Left lung (tissue), 10 donors: ENCODE measurements around the gene SEC24D. TPM values are rescaled to one million over a fixed set of nuclear protein-coding genes. Genes with fewer than 3 reads are reported as not detected.
A peak's percentile ranks its signal among the peaks of the same experiment; 100 is the strongest.

Source experiments
- ATAC-seq: fragments of 200-7000 bp; cut with Tn5 transposase; one replicate; pipeline ENCODE4 v1.9.1; 2020; ENCODE audit warnings: moderate library complexity
- DNase-seq, 4 donors: peaks; one replicate each; pipeline ENCODE4 v3.0.0-alpha.2; 2013 to 2020
- H3K27ac ChIP-seq, 2 donors: fragments of 200-600 bp; sonication (generic) in 1 of 2; one replicate each; pipeline versions ENCODE4 v1.5.0 to v1.8.0; 2020 to 2021
- H3K27me3 ChIP-seq, 2 donors: fragments of 200-600 bp; sonication (generic) in 1 of 2; one replicate each; pipeline versions ENCODE4 v1.5.0 to v1.8.0; 2020 to 2021
- H3K36me3 ChIP-seq, 2 donors: fragments of 200-600 bp; sonication (generic) in 1 of 2; one replicate each; pipeline versions ENCODE4 v1.5.0 to v1.8.0; 2020 to 2021
- H3K4me1 ChIP-seq, 2 donors: fragments of 200-600 bp; one replicate each; pipeline ENCODE4 v1.8.0; 2021
- H3K4me3 ChIP-seq, 2 donors: fragments of 200-600 bp; sonication (generic) in 1 of 2; one replicate each; pipeline versions ENCODE4 v1.5.0 to v1.8.0; 2020 to 2021; ENCODE audit warnings: mild to moderate bottlenecking in 1 of 2
- H3K9me3 ChIP-seq, 2 donors: fragments of 200-600 bp; sonication (generic) in 1 of 2; one replicate each; pipeline versions ENCODE4 v1.5.0 to v1.8.0; 2020 to 2021
- intact Hi-C, 2 donors: fragments of 100-400 bp; cut with DNase I; formaldehyde crosslinking; loops; one replicate each; pipeline versions ENCODE4 v1.11.2 to v1.14.2; 2022
- polyA plus RNA-seq, 6 donors: library from polyadenylated mRNA; unstranded; fragments of 120-200 nt; gene quantifications; one replicate each; pipeline ENCODE4 v1.2.1, GENCODE V29; 2013; ENCODE audit not compliant: insufficient read length in 6 of 6
- total RNA-seq, 2 donors: library from RNA; stranded (reverse); fragmentation: NEBNext Ultra II Directional; extraction: Animal tissue kit (Norgen Biotek cat#: 25700); gene quantifications; one replicate each; pipeline ENCODE4 v1.2.1, GENCODE V29; 2021
- TF ChIP-seq, protein P1 (sequence below), 2 donors: fragments of 200-600 bp; sonication (generic) in 1 of 2; IDR thresholded peaks; one replicate each; pipeline versions ENCODE4 v1.5.0 to v1.8.0; 2021; ENCODE audit warnings: antibody characterized with exemption in 2 of 2
- donor health status: DM: no; HTN: yes; CAD: no.
- donor health status: DM: no; HTN: no; CAD: no.

SEC24D gene
- total and polyA plus RNA-seq, 8 donors: 40.7 to 99.4 (median 50.4) TPM

DNA sequence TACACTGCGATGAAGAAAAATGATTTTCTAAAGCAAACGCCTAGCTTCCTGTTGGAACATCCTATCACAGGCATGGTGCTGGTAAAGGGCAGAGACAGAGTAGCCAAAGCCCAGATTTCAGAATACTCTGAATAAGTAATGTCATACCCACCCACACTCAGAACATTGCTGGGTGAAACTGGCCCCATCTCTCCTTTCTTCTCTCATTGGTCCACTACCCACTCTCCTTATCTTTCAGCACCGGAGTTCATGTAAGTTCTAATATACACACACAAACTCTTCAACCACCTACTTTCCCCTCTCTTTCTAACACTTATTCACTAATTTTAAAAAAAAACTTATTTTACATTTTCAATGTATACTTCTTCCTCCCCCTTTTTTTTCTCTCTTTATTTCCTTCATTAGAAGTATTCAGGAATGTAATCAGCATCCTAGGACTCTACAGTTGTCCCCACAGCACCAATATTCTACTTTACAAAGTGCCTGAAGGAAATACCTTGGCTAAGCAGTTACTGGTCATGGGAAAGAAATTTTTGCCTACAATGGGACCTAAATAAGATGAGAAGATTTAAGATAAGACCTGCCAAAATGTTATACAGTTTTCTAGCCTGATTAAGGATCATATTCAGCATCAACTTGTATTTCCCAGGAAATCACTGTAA, 63.0 kb downstream of the SEC24D start:
- no peak overlapping the region for H3K4me3 ChIP-seq

GRCh38 chr4:118772081-118772766, 63.7 kb downstream of the SEC24D start:
- Histone ChIP-seq H3K27me3 (no peaks in the 10 kb centered on the region), H3K36me3 (peaks cover 0 to 25% of the 10 kb centered on the region in 2 donors), H3K27ac (no peak overlapping the region), H3K4me3 (no peak overlapping the region), H3K4me1 (peaks cover 12 to 14% of the 10 kb centered on the region in 2 donors), H3K9me3 (no peaks in the 10 kb centered on the region)
- DNase-seq: peak in 2 of 4 donors; percentile 35 to 53
- ATAC-seq: peak; percentile 86
- TF ChIP-seq, protein P1, sequence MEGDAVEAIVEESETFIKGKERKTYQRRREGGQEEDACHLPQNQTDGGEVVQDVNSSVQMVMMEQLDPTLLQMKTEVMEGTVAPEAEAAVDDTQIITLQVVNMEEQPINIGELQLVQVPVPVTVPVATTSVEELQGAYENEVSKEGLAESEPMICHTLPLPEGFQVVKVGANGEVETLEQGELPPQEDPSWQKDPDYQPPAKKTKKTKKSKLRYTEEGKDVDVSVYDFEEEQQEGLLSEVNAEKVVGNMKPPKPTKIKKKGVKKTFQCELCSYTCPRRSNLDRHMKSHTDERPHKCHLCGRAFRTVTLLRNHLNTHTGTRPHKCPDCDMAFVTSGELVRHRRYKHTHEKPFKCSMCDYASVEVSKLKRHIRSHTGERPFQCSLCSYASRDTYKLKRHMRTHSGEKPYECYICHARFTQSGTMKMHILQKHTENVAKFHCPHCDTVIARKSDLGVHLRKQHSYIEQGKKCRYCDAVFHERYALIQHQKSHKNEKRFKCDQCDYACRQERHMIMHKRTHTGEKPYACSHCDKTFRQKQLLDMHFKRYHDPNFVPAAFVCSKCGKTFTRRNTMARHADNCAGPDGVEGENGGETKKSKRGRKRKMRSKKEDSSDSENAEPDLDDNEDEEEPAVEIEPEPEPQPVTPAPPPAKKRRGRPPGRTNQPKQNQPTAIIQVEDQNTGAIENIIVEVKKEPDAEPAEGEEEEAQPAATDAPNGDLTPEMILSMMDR (IDR thresholded peaks at IDR 0.05): peak; percentile 37 to 48
- intact Hi-C loops: loop anchor here in 1 of 2 donors (5.0 kb wide), 1 partner anchor 120 kb away; no protein-coding TSS in a partner anchor

More for the DNA sequence above, 63.0 kb downstream of the SEC24D start:
- no peaks in the 10 kb centered on the region for H3K9me3 ChIP-seq
- TF ChIP-seq, protein P1 (IDR thresholded peaks at IDR 0.05): no peak
- peaks cover 12 to 14% of the 10 kb centered on the region in 2 donors for H3K4me1 ChIP-seq
- intact Hi-C loops: loop anchor here in 1 of 2 donors (5.0 kb wide), 1 partner anchor 119 kb away; no protein-coding TSS in a partner anchor
- H3K36me3 ChIP-seq: peaks cover 0 to 18% of the 10 kb centered on the region in 2 donors
- peak; percentile 44 for ATAC-seq
- peak overlapping the region; percentile 18 to 26 for H3K27ac ChIP-seq
- DNase-seq: no peak
- H3K27me3 ChIP-seq: no peaks in the 10 kb centered on the region

DNA sequence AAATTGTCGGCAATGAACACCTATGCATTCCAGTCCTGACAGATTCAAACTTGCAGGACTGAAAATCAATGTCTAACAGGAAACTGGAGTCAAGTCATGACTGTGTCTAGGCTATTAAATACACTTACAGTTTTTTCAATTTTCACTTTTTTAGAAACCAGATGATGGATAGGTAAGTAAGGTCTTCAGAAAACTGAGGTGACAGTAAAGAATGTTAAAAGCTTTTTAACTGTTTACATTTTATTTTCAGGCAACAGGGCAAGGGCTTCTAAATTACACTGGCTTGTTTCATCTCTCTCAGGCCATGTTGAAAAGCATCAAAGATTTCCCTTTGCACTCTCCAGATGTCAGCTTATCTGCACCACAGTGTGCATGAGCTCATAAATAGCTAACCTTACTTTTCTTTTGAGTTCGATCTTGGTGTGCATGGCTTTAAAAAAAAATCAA, 65.2 kb downstream of the SEC24D start:
- no peak overlapping the region for H3K4me3 ChIP-seq
- no peaks in the 10 kb centered on the region for H3K27me3 ChIP-seq
- TF ChIP-seq, protein P1 (IDR thresholded peaks at IDR 0.05): no peak
- H3K4me1 ChIP-seq: peaks cover 14 to 17% of the 10 kb centered on the region in 2 donors
- intact Hi-C loops: loop anchor here in 1 of 2 donors (5.0 kb wide), 1 partner anchor 122 kb away; no protein-coding TSS in a partner anchor
- peaks cover 0 to 39% of the 10 kb centered on the region in 2 donors for H3K36me3 ChIP-seq
- H3K9me3 ChIP-seq: no peaks in the 10 kb centered on the region
- ATAC-seq (no peak), DNase-seq (no peak)
- no peak overlapping the region for H3K27ac ChIP-seq

DNA sequence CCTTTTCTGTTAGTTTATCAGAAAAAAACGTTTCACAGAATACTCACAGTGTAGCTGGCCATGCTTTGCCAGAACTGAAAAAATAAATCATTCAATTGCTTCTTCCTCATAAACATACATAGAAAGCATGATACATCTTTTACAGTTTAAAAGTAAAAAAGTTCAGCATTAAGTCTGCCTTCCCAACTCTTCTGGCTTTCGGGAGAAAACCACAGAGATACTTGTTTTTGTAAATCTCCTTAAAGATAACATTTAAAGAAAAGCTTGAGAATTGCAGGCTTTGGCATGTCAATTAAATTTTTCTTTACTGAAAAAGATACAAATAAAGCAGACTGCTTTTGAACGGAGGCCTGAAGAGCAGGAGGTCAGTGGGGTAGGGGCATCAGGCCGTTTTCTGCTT, 66.8 kb downstream of the SEC24D start:
- Histone ChIP-seq H3K4me3 (no peak overlapping the region), H3K9me3 (no peaks in the 10 kb centered on the region), H3K27me3 (no peaks in the 10 kb centered on the region), H3K36me3 (peaks cover 0 to 51% of the 10 kb centered on the region in 2 donors), H3K4me1 (peaks cover 14 to 21% of the 10 kb centered on the region in 2 donors), H3K27ac (no peak overlapping the region)
- DNase-seq (no peak), ATAC-seq (no peak)
- TF ChIP-seq, protein P1 (IDR thresholded peaks at IDR 0.05): no peak
- intact Hi-C loops: no loop called here

- intact Hi-C loops: no loop called here
- DNase-seq (no peak), ATAC-seq (no peak)
- no peaks in the 10 kb centered on the region for H3K9me3 ChIP-seq
- H3K27me3 ChIP-seq: no peaks in the 10 kb centered on the region
- H3K27ac ChIP-seq: no peak overlapping the region
- H3K4me1 ChIP-seq: peaks cover 9 to 13% of the 10 kb centered on the region in 2 donors
- peaks cover 0 to 72% of the 10 kb centered on the region in 2 donors for H3K36me3 ChIP-seq
- TF ChIP-seq, protein P1 (IDR thresholded peaks at IDR 0.05): no peak
- no peak overlapping the region for H3K4me3 ChIP-seq
Measured at GRCh38 chr4:118767109-118767508, 68.8 kb downstream of the SEC24D start.
